GM12878 (cell line): ENCODE data around the gene EEF1A2. TPM values are rescaled to one million over a fixed set of nuclear protein-coding genes. Genes with fewer than 3 reads are reported as not detected.
"Not testable (repeated sequence)": the region's sequence is repeated elsewhere in the genome, so short reads cannot be mapped to it uniquely, and the experiment has no call there.

Source experiments
- ATAC-seq: fragments of 200-7000 bp; cut with Tn5 transposase; 3 replicates; pipeline ENCODE4 v1.9.1; 2020; ENCODE audit warnings: mild to moderate bottlenecking, moderate library complexity
- BruUV-seq: library from RNA; stranded (reverse); fragments of 400-500 nt; replicated peaks from 2 replicates; lab custom pipeline; 2021; lab: Mats Ljungman, UMichigan
- CTCF ChIA-PET: fragments of 300-600 bp; sonication (Branson Sonifier 250); formaldehyde crosslinking; extraction: SDS; loops from one replicate; lab custom pipeline; 2021; ENCODE audit warnings: inconsistent platforms; lab: Yijun Ruan, JAX
- POLR2A ChIA-PET: fragments of 350-600 bp; formaldehyde crosslinking; extraction: SDS; loops from one replicate; lab custom pipeline; 2021; ENCODE audit warnings: inconsistent platforms; lab: Charles Lee
- RAD21 ChIA-PET: fragments of 300-600 bp; sonication (Branson Sonifier 250); formaldehyde crosslinking; loops from one replicate; lab custom pipeline; 2023; ENCODE audit warnings: antibody characterized with exemption; ENCODE audit not compliant: unreplicated experiment; lab: Charles Lee
- SMC1A ChIA-PET: fragments of 300-600 bp; sonication (Branson Sonifier 250); formaldehyde crosslinking; loops from one replicate; lab custom pipeline; 2023; ENCODE audit not compliant: unreplicated experiment, uncharacterized antibody; lab: Charles Lee
- DNase-seq: peaks from one replicate; pipeline ENCODE4 v3.0.0-alpha.2; 2011; ENCODE audit warnings: low read depth, low spot score
- FAIRE-seq: peaks from 3 replicates; lab custom pipeline; 2011; peaks lifted over from hg19 to GRCh38; lab: Jason Lieb, UNC
- H2AFZ ChIP-seq: 2 replicates; pipeline ENCODE4 v1.6.0; 2011; ENCODE audit warnings: low read depth, low read length, control low read depth; ENCODE audit not compliant: control insufficient read depth
- H3K27ac ChIP-seq: 2 replicates; pipeline ENCODE4 v1.5.1; 2011; ENCODE audit warnings: control low read depth; ENCODE audit not compliant: control insufficient read depth, insufficient read depth
- H3K27me3 ChIP-seq, 2 experiments: replicated peaks in 1 of 2; 2 replicates each; pipeline versions ENCODE4 v1.6.0 to v1.6.1; 2011; ENCODE audit warnings: low read length in 1 of 2; ENCODE audit not compliant: control insufficient read depth in 2 of 2, insufficient read depth in 2 of 2
- H3K36me3 ChIP-seq, 2 experiments: 2 replicates each; pipeline ENCODE4 v1.5.1; 2011; ENCODE audit warnings: low read length in 1 of 2; ENCODE audit not compliant: control insufficient read depth in 2 of 2, insufficient read depth in 2 of 2
- H3K4me1 ChIP-seq: 2 replicates; pipeline ENCODE4 v1.6.1; 2011; ENCODE audit warnings: mild to moderate bottlenecking, low read length, moderate library complexity, mixed read lengths; ENCODE audit not compliant: control insufficient read depth, insufficient read depth
- H3K4me2 ChIP-seq: 2 replicates; pipeline ENCODE4 v1.6.0; 2011; ENCODE audit warnings: control low read depth; ENCODE audit not compliant: control insufficient read depth, insufficient read depth
- H3K4me3 ChIP-seq: fragments of 200-600 bp; sonication (generic); 2 replicates; pipeline ENCODE4 v1.5.1; 2016
- H3K79me2 ChIP-seq: 2 replicates; pipeline ENCODE4 v1.6.0; 2011; ENCODE audit warnings: low read length; ENCODE audit not compliant: control insufficient read depth, insufficient read depth
- H3K9ac ChIP-seq: 2 replicates; pipeline ENCODE4 v1.8.0; 2011; ENCODE audit warnings: low read length, control low read depth, mixed read lengths; ENCODE audit not compliant: control insufficient read depth, insufficient read depth
- H3K9me3 ChIP-seq: replicated peaks from 3 replicates; pipeline ENCODE4 v1.5.1; 2011; ENCODE audit warnings: mild to moderate bottlenecking, low read length; ENCODE audit not compliant: control insufficient read depth, insufficient read depth
- H4K20me1 ChIP-seq: 2 replicates; pipeline ENCODE4 v1.6.0; 2011; ENCODE audit not compliant: control insufficient read depth, insufficient read depth
- CHD4 ChIP-seq: fragments of 200-600 bp; sonication (generic); IDR thresholded peaks from 2 replicates; pipeline ENCODE4 v1.6.1; 2016; ENCODE audit warnings: mild to moderate bottlenecking
- MXI1 ChIP-seq: fragments of 150-350 bp; IDR thresholded peaks from 2 replicates; pipeline ENCODE4 v1.6.1; 2011; ENCODE audit warnings: low read depth, mild to moderate bottlenecking, inconsistent platforms, low read length, improper control_type of control experiment
- NBN ChIP-seq: fragments of 450-650 bp; IDR thresholded peaks from 2 replicates; pipeline ENCODE4 v1.6.1; 2016
- NR2C2 ChIP-seq: IDR thresholded peaks from 2 replicates; pipeline ENCODE4 v1.6.1; 2011; ENCODE audit warnings: borderline replicate concordance, low read depth; ENCODE audit not compliant: control insufficient read depth, insufficient read length
- SUZ12 ChIP-seq: fragments of 200-600 bp; sonication (generic); IDR thresholded peaks from one replicate; pipeline ENCODE4 v1.6.1; 2018; ENCODE audit warnings: antibody characterized with exemption, mild to moderate bottlenecking; ENCODE audit not compliant: unreplicated experiment
- ZNF687 ChIP-seq: fragments of 450-650 bp; IDR thresholded peaks from 2 replicates; pipeline ENCODE4 v1.6.1; 2017; ENCODE audit warnings: mild to moderate bottlenecking, moderate library complexity
- WGBS: methylation state at CpG from one replicate; pipeline ENCODE4 v1.1.6; 2016; ENCODE audit warnings: low lambda C conversion rate; ENCODE audit not compliant: insufficient replicate concordance, insufficient coverage; ENCODE audit errors: missing lambda C conversion rate; 5-methylcytosine and 5-hydroxymethylcytosine counted together
- in situ Hi-C: fragments of 300-500 bp; cut with MboI; formaldehyde crosslinking; loops from 9 replicates; pipeline ENCODE4 v1.14.3; 2018; ENCODE audit warnings: mixed read lengths
- intact Hi-C: fragments of 100-400 bp; cut with micrococcal nuclease; formaldehyde crosslinking; loops from one replicate; pipeline ENCODE4 v1.14.2; 2022; ENCODE audit not compliant: unreplicated experiment
- polyA plus RNA-seq, 11 experiments: library from polyadenylated mRNA; depleted of rRNA in 4 of 11; unstranded in 6 of 11; stranded (reverse) in 5 of 11; fragments of >200 nt; fragmentation: Nextera tagmentation in 4 of 11; fragmentation: Illumina TruSeq in 1 of 11; extraction: Ambion mirVana in 4 of 11; extraction: Trizol in 1 of 11; gene quantifications; 1 replicate in 1 of 11; 2 replicates in 10 of 11; pipeline versions ENCODE4 v1.2.1 to v1.2.3, GENCODE V29; 2011 to 2016; ENCODE audit warnings: inconsistent platforms in 2 of 11, missing spikeins in 2 of 11, low read depth in 1 of 11
- total RNA-seq, 4 experiments: library from RNA; depleted of rRNA in 3 of 4; stranded (reverse); fragments of >200 nt in 3 of 4; fragmentation: Illumina TruSeq in 1 of 4; extraction: Trizol in 1 of 4; gene quantifications; 2 replicates each; pipeline versions ENCODE4 v1.2.1 to v1.2.3, GENCODE V29; 2013 to 2021

EEF1A2 gene
- total and polyA plus RNA-seq, 10 of the 15 experiments (the other 5 are each of a cell fraction or from before 2014, with no cell fraction given) = 0.56 TPM; not detected in 9

- TF ChIP-seq NR2C2 (no peak), NBN (no peak)
Observed at GRCh38 chr20:63482021-63482587, 16.8 kb downstream of the EEF1A2 start (continued).

- TF ChIP-seq CHD4 (no peak), SUZ12 (no peak), NBN (no peak), MXI1 (no peak), ZNF687 (no peak)
- H3K4me2 ChIP-seq = no peak overlapping the region
- POLR2A ChIA-PET = no interaction called here
- FAIRE-seq (no peak), ATAC-seq (no peak), DNase-seq (no peak)
- H4K20me1 ChIP-seq = no peaks in the 10 kb centered on the region
- no peaks in the 10 kb centered on the region for H3K9me3 ChIP-seq
- RAD21 ChIA-PET = no interaction called here
- 27% methylated on average over 12 of the region's 12 CpGs for WGBS
- CTCF ChIA-PET = no interaction called here
- no TSS peak for BruUV-seq
- intact Hi-C loops (no loop called here), in situ Hi-C loops (no loop called here)
- no peaks in the 10 kb centered on the region; a peak in 1 of 4 replicates for H3K27me3 ChIP-seq
- H3K36me3 ChIP-seq = no peaks in the 10 kb centered on the region
- no peak overlapping the region for H2AFZ ChIP-seq
- H3K9ac ChIP-seq = no peak overlapping the region
- H3K4me1 ChIP-seq = no peaks in the 10 kb centered on the region; the same call in 1 of the 2 replicates
- H3K4me3 ChIP-seq = no peak overlapping the region
- H3K79me2 ChIP-seq = no peaks in the 10 kb centered on the region
- no peak overlapping the region for H3K27ac ChIP-seq
- SMC1A ChIA-PET = no interaction called here
Observed at GRCh38 chr20:63481503-63481902, 17.4 kb downstream of the EEF1A2 start.

GRCh38 chr20:63479695-63480419, 19.0 kb downstream of the EEF1A2 start:
- SMC1A ChIA-PET, H4K20me1 ChIP-seq, H3K27ac ChIP-seq, FAIRE-seq, RAD21 ChIA-PET, H3K9ac ChIP-seq, CTCF ChIA-PET, in situ Hi-C loops, H3K27me3 ChIP-seq, H3K9me3 ChIP-seq, H3K4me2 ChIP-seq, BruUV-seq, intact Hi-C loops, H3K36me3 ChIP-seq, H2AFZ ChIP-seq, H3K4me3 ChIP-seq, DNase-seq, H3K4me1 ChIP-seq, H3K79me2 ChIP-seq, POLR2A ChIA-PET, ATAC-seq: not testable (repeated sequence)
- 47% methylated on average over 28 of the region's 32 CpGs for WGBS
